ENCODE data around the gene ABCF2. TPM values are rescaled to one million over a fixed set of nuclear protein-coding genes. Genes with fewer than 3 reads are reported as not detected.

The ABCF2 gene
- total and polyA plus RNA-seq, 2 of the 13 experiments (the other 11 are each of a cell fraction or from before 2014, with no cell fraction given) = 16.3 to 42.5 TPM

- no peak for TF ChIP-seq NFYC (CRISPR knock-in tag; IDR thresholded peaks at IDR 0.05)
These were observed 38.0 kb downstream of the ABCF2 start (continued) for GRCh38 chr7:151189038-151189437.

DNA sequence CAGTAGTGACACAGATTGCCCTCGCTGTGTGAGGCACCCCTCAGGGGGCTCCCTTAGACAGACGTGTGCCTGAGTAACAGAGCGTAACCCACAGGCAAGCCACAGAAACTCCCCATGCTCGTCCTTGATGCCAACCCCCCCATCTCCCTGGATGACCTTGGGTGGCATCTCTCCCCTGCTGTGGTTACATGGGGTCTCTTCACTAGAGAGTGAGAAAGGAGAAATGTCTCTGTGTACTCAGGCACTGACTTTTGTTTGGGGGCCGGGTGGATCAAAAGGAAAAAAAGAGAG, 38.8 kb downstream of the ABCF2 start:
- Histone ChIP-seq H3K4me2 (ENCODE audit: low read depth, low read length) (no peak overlapping the region), H3K36me3 (replicated peaks in 1 of 2; ENCODE audit: control insufficient read depth in 1 of 2, insufficient read depth in 2 of 2, low read length in 2 of 2) (no peaks in the 10 kb centered on the region), H3K9me3 (ENCODE audit: low read length) (no peaks in the 10 kb centered on the region), H3K4me1 (ENCODE audit: insufficient read depth, low read length) (no peaks in the 10 kb centered on the region), H3K27me3 (ENCODE audit: control insufficient read depth in 1 of 2, insufficient read depth in 2 of 2, low read length in 2 of 2) (peaks cover 4 to 44% of the 10 kb centered on the region in 2 experiments; a peak in 4 of 5 replicates), H2AFZ (ENCODE audit: low read length) (no peak overlapping the region), H3K27ac (ENCODE audit: extremely low read length, insufficient read depth, low read length) (no peak overlapping the region), H3K4me3 (replicated peaks in 1 of 3; ENCODE audit: insufficient read depth in 1 of 3, low read depth in 2 of 3, low read length in 3 of 3) (no peak overlapping the region), H3K9ac (ENCODE audit: insufficient read depth, low read depth, low read length) (no peak overlapping the region), H4K20me1 (ENCODE audit: insufficient read depth, low read length) (no peaks in the 10 kb centered on the region), H3K79me2 (ENCODE audit: insufficient read depth, low read length) (no peaks in the 10 kb centered on the region)
- no TSS peak for BruUV-seq (replicated peaks)
- no peak for FAIRE-seq
- DNase-seq (ENCODE audit: low spot score) = no peak
- no peak for ATAC-seq
- TF ChIP-seq ZNF343 (CRISPR knock-in tag; IDR thresholded peaks at IDR 0.05) (no peak), ZNF34 (CRISPR knock-in tag; IDR thresholded peaks at IDR 0.05; ENCODE audit: borderline replicate concordance) (no peak), ZNF431 (CRISPR knock-in tag; IDR thresholded peaks at IDR 0.05; ENCODE audit: borderline replicate concordance, low read depth) (no peak), ZBTB26 (CRISPR knock-in tag; IDR thresholded peaks at IDR 0.05; ENCODE audit: borderline replicate concordance) (no peak), RBAK (CRISPR knock-in tag; IDR thresholded peaks at IDR 0.05) (no peak), ARNT (IDR thresholded peaks at IDR 0.05) (no peak), ZMYM2 (CRISPR knock-in tag; IDR thresholded peaks at IDR 0.05) (no peak), SOX5 (CRISPR knock-in tag; IDR thresholded peaks at IDR 0.05; ENCODE audit: borderline replicate concordance) (no peak), USF2 (IDR thresholded peaks at IDR 0.05; ENCODE audit: low read depth, low read length) (no peak), USF2 (CRISPR knock-in tag; IDR thresholded peaks at IDR 0.05; ENCODE audit: borderline replicate concordance) (no peak), ZNF383 (CRISPR knock-in tag; IDR thresholded peaks at IDR 0.05; ENCODE audit: borderline replicate concordance) (no peak), EP300 (IDR thresholded peaks at IDR 0.05; ENCODE audit: low read depth in 2 of 2, low read length in 2 of 2) (no peak), EP300 (CRISPR knock-in tag; IDR thresholded peaks at IDR 0.05; ENCODE audit: borderline replicate concordance) (no peak)
- intact Hi-C loops (cut with micrococcal nuclease; ENCODE audit: unreplicated experiment) = no loop called here
- in situ Hi-C loops (cut with HindIII; ENCODE audit: extremely low pct_ligation_motif_present, low pct_unique_long_range_greater_than_20kb) = no loop called here
- POLR2A ChIA-PET = no interaction called here
- CTCF ChIA-PET (ENCODE audit: low intra/inter-chr PET ratio, low total read pairs) = no interaction called here
- WGBS (ENCODE audit: low lambda C conversion rate) = 10% methylated on average over 4 of the region's 5 CpGs
